NCI-H774 (cell line): ENCODE data around the gene FUT9.
"Not testable (repeated sequence)": the region's sequence is repeated elsewhere in the genome, so short reads cannot be mapped to it uniquely, and the experiment has no call there.

Experiments
- DNase-seq: peaks from one replicate; lab custom pipeline; 2025; lab: John Stamatoyannopoulos, UW

Gene FUT9

GRCh38 chr6:96186516-96187195 is 170.9 kb downstream of the FUT9 start:
- DNase-seq: no peak

- DNase-seq: no peak
These were observed 178.9 kb downstream of the FUT9 start for GRCh38 chr6:96194675-96195074.

GRCh38 chr6:96195272-96195671 is 179.5 kb downstream of the FUT9 start:
- no peak for DNase-seq

DNA sequence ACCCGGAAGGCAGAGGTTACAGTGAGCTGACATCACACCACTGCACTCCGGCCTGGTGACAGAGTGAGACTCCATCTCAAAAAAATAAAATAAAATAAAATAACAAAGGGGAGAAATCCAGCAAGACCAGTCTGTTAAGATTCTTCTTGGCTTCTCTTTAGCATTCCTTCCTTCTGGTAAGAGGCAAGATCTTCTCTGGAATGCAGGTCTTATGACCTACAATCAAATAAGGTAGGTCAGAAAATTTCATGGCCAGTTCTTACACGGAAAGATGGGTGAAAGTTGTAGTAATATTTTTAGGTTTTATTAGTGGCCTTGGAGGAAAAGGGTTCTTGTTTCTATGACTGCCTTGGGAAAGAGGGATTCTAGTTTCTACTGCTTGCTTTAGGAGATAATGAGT is 180.9 kb downstream of the FUT9 start:
- no peak for DNase-seq

GRCh38 chr6:96197241-96197640 is 181.5 kb downstream of the FUT9 start:
- no peak for DNase-seq

- no peak for DNase-seq
These were observed 186.8 kb downstream of the FUT9 start for GRCh38 chr6:96202571-96202970.

- DNase-seq: no peak
These were observed 195.6 kb downstream of the FUT9 start for GRCh38 chr6:96211341-96211740.

GRCh38 chr6:96212066-96212465 is 196.3 kb downstream of the FUT9 start:
- DNase-seq: no peak

DNA sequence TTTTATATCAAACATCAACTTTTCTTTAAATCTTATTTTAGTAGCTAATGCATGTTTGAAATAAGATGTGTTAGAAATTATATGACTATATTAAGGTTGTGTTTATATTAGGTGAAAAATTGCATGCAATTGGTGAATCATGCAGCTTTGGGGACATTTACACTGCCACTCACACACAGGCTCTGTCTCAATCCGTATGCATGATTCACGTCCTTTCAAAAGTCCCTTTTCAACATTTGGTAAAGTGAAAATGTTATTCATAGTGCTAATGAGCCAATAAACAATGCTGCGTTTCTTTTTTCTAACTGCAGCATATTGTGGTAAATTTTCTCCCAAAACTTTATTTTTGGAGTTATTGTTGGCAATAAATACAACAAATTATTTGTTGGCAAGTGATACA is 198.0 kb downstream of the FUT9 start:
- no peak for DNase-seq

- DNase-seq: no peak
These were observed 207.9 kb downstream of the FUT9 start for GRCh38 chr6:96223695-96224094.

DNA sequence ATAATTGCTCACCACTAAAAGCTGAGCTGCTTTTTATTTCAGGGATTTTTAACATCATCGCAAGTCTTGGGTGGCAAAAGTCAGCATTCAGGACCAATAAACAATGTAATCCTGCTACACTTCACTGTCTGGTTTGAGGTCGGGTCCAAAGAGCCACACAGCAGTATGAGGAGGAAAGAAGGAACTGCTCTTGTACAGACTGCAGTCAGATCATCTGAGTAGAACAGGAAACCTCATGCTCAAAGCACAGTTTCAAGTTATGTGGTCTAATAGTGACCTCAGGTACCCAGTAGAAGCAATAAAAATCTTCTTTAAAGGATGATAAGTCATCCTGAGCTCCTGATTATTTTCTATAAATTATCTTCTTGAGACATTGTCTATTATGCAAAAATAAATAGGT is 211.4 kb downstream of the FUT9 start:
- no peak for DNase-seq

DNA sequence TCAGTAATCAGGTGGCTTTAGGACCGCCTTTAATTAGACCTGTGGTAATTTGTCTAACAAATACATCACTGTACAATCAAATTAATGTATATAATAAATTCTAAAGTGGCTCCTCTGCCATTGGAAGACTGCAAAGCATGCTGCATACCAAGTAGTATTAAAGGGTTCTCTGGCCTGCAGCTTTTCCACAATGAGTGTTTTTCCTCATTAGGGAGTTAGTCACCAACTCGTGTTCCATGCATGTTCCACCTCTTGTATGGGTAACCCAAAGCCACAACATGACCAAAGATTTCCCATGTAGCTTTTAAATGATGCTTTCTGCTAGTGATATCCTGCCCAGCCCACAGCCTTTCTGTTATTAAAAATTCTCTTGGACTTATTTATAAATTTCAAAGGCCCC is 218.7 kb downstream of the FUT9 start:
- DNase-seq: no peak

GRCh38 chr6:96235927-96236326 is 220.2 kb downstream of the FUT9 start:
- no peak for DNase-seq

DNA sequence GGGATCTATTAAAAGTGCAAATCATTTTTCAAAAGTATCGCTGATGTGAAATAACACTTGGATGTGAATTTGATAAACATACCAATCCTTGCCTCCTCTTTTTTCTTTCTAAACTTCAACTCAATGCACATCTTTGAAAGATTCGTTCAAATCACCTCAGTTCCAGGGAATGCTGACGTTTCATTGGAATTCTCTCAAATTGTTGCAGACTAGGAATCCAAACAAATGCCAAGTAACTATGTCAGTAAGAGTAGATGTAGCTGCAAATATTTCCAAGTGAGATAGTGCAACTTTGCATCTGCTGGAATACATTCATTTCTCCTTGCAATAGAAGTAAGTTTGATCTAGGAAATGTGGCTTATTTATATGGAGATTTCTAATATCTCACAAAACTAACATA is 220.7 kb downstream of the FUT9 start:
- DNase-seq: no peak

- no peak for DNase-seq
These were observed 222.0 kb downstream of the FUT9 start for GRCh38 chr6:96237638-96238347.

GRCh38 chr6:96246563-96246962 is 230.8 kb downstream of the FUT9 start:
- no peak for DNase-seq

GRCh38 chr6:96249755-96250154 is 234.0 kb downstream of the FUT9 start:
- no peak for DNase-seq

GRCh38 chr6:96257751-96258150 is 242.0 kb downstream of the FUT9 start:
- no peak for DNase-seq

DNA sequence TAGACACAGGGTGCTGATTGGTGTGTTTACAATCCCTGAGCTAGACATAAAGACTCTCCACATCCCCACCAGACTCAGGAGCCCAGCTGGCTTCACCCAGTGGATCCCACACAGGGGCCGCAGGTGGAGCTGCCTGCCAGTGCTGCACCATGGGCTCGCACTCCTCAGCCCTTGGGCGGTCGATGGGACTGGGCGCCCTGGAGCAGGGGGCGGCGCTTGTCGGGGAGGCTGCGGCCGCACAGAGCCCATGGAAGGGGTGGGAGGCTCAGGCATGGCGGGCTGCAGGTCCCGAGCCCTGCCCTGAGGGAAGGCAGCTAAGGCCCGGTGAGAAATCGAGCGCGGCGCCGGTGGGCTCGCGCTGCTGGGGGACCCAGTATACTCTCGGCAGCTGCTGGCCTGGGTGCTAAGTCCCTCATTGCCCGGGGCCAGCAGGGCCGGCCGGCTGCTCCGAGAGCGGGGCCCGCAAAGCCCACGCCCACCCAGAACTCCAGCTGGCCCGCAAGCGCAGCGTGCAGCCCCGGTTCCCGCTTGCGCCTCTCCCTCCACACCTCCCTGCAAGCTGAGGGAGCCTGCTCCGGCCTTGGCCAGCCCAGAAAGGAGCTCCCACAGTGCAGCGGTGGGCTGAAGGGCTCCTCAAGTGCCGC is 245.1 kb downstream of the FUT9 start:
- not testable (repeated sequence) for DNase-seq
